Neural progenitor cell (in vitro differentiated cells): ENCODE measurements around the gene LASP1.

Source experiments
- CTCF ChIP-seq: fragments of 200-600 bp; sonication (generic); IDR thresholded peaks from 2 replicates; pipeline ENCODE4 v1.5.1; 2017; ENCODE audit warnings: antibody characterized with exemption, mild to moderate bottlenecking
- EZH2phosphoT487 ChIP-seq: fragments of 200-600 bp; sonication (generic); IDR thresholded peaks from 2 replicates; pipeline ENCODE4 v1.6.1; 2017; ENCODE audit warnings: antibody characterized with exemption

- no peak for TF ChIP-seq CTCF
- TF ChIP-seq EZH2phosphoT487, result no peak
Measured at GRCh38 chr17:38853292-38854219, 16.3 kb upstream of the LASP1 start, which contains the start of gene RPL23.
